WI38 (cell line): ENCODE data around the gene REV1.

Source experiments
- H3K4me3 ChIP-seq: 2 replicates; pipeline ENCODE4 v1.5.1; 2011; ENCODE audit warnings: low read depth, mild to moderate bottlenecking, control low read depth, low read length
- TF ChIP-seq, protein P1 (sequence below): IDR thresholded peaks from 2 replicates; pipeline ENCODE4 v1.5.1; 2012; ENCODE audit warnings: low read depth, mild to moderate bottlenecking, control low read depth, low read length

The REV1 gene

DNA sequence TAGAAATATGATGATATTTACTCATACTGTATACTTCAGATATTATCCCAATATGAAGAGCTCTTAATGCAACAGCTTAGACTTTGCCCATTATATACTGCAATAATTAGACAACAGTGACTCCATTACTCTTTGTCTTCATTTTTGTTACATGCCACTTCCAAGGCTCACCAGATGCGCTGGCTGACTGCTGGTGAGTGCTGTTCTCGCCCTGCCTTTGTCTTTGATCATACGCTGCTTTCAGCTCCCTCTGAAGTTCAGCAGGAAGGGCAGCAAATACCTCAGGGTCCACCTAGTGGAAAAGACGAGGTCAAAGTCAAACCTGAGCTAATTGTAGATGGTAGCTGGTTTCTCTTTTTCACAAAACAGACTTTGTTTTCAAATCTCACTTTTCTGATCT lies 86.3 kb downstream of the REV1 start:
- TF ChIP-seq, protein P1, sequence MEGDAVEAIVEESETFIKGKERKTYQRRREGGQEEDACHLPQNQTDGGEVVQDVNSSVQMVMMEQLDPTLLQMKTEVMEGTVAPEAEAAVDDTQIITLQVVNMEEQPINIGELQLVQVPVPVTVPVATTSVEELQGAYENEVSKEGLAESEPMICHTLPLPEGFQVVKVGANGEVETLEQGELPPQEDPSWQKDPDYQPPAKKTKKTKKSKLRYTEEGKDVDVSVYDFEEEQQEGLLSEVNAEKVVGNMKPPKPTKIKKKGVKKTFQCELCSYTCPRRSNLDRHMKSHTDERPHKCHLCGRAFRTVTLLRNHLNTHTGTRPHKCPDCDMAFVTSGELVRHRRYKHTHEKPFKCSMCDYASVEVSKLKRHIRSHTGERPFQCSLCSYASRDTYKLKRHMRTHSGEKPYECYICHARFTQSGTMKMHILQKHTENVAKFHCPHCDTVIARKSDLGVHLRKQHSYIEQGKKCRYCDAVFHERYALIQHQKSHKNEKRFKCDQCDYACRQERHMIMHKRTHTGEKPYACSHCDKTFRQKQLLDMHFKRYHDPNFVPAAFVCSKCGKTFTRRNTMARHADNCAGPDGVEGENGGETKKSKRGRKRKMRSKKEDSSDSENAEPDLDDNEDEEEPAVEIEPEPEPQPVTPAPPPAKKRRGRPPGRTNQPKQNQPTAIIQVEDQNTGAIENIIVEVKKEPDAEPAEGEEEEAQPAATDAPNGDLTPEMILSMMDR = no peak
- no peak overlapping the region for H3K4me3 ChIP-seq

DNA sequence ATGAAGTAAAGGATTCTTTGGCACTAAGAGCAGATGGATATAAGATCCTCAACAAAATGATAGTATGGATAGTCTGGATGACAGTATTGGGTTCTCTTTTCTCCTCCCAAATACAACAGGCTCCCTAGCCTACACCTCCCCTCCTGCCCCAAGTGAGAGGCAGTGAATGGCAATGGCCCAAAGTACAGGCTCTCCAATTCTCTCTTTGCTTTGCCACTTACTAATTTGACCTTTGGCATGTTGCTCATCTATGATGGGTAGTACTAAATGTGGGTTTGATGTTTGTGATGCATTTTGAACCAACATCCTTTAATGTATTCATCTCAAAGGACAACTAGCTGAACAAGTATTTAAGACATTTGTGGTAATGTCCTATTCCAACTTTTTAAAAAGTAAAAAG lies 86.7 kb downstream of the REV1 start:
- no peak overlapping the region for H3K4me3 ChIP-seq
- TF ChIP-seq, protein P1 = no peak

DNA sequence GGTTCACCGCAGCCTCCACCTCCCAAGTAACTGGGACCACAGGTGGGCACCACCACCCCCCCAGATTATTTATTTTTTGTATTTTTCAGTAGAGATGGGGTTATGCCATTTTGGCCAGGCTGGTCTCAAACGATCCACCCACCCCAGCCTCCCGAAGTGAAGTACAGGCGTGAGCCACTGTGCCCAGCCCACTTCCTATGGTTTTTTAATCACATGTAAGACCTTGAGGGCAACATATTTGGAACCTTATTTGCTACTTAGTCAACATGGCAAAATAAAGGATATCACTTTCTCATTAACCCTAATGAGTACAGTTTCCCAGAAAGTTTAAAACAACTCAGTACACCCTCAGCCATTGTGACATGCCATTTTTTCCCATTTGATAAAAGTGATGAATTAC lies 88.0 kb downstream of the REV1 start:
- TF ChIP-seq, protein P1 = no peak
- no peak overlapping the region for H3K4me3 ChIP-seq

DNA sequence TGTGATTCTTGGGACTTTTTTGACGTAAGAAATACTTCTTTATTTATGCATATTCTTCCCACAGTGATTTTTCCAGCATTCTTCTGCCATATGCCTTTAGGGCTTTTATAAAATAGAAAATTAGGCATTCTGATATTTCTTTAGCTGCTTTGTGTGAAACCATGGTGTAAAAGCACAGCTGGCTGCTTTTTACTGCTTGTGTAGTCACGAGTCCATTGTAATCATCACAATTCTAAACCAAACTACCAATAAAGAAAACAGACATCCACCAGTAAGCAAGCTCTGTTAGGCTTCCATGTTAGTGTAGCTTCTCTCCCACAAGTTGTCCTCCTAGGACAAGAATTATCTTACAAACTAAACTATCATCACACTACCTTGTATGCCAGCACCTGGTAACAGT lies 90.0 kb downstream of the REV1 start:
- no peak overlapping the region for H3K4me3 ChIP-seq
- TF ChIP-seq, protein P1 = no peak

DNA sequence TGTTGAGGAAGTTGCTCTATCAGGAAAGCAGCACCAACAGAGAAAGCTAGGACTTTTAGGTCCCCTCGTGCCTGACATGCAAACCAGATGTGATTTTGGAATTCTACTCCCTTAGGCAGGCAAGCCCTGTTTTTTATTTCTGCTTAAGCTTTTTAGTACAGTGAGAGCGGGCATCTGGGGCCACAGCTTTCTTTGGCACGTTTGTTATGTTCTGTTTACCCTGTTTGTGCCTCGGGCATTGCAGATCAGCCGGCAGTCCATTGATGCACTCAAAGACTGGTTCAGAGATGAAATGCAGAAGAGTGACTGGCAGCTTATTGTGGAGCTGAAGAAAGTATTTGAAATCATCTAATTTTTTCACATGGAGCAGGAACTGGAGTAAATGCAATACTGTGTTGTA lies 90.8 kb downstream of the REV1 start:
- TF ChIP-seq, protein P1 = no peak

DNA sequence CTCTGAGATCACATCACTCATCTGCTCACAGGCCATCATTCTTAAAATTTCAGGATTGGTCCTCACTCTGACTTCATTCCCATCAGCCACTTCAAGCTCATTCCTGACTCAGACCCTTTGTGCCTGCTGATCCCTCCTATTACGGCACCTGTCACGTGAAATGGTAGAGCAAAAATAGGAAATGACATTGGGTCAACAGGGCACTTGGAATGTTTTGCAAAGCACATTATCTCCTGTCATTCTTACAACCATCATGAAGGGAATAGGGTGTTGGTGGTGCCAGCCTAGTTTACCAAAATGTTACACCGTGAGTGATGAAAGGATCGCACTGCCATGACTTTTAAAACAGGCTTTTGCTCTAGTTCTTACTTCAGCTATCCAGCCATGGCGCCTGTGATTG lies 91.5 kb downstream of the REV1 start:
- no peak overlapping the region for H3K4me3 ChIP-seq
- TF ChIP-seq, protein P1 = no peak

More for the DNA sequence above, 90.8 kb downstream of the REV1 start:
- H3K4me3 ChIP-seq = no peak overlapping the region

DNA sequence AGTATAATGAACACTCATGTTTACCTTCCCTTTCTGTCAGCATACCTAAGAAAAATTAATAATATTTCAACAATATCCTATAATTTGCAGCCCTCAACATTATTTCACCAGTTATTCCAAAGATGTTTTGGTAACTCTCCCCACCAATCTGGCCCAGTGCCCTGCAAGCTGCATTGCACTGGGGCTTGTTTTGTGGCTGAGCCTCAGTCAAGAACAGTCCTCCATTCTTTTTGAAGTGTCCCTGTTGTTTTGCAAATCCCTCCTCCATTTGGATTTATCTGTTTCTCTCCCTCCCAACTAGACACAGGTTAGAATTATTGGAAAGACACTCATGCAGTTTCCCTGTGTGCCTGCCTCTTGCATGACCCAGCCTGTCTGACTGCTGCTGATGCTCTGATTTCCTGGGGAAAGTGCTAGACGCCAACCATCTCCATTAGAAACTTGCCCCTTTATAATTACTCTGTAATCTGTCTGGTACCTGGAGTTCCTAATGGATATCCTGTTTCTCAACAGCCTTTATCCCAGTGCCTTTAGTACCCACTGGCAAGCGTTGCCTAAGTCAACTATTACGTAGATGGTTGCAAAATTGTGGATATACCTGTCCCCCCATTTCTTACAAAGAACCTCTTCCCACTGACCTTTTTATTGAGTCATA lies 92.4 kb downstream of the REV1 start:
- H3K4me3 ChIP-seq = no peak overlapping the region
- TF ChIP-seq, protein P1 = no peak
